ENCODE measurements around the gene NOTUM.

DNA sequence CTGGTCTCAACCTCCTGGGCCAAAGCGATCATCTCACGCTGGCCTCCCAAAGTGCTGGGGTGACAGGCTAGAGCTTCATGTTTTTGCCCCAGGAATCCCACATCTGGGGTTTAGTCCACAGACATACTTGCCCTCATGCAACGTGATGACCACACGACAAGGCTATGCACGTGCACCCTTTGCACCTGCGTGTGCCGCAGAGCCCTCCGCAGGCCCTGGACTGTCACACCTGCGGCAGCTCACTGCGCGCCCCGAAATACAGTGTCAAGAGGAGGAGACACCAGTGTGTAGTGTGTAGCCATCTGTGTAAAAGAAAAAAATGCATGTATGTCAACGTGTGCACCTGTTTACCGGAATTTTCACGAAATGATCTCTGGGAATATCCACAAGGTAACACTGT lies 10.5 kb downstream of the NOTUM start:
- TF ChIP-seq, protein P1, sequence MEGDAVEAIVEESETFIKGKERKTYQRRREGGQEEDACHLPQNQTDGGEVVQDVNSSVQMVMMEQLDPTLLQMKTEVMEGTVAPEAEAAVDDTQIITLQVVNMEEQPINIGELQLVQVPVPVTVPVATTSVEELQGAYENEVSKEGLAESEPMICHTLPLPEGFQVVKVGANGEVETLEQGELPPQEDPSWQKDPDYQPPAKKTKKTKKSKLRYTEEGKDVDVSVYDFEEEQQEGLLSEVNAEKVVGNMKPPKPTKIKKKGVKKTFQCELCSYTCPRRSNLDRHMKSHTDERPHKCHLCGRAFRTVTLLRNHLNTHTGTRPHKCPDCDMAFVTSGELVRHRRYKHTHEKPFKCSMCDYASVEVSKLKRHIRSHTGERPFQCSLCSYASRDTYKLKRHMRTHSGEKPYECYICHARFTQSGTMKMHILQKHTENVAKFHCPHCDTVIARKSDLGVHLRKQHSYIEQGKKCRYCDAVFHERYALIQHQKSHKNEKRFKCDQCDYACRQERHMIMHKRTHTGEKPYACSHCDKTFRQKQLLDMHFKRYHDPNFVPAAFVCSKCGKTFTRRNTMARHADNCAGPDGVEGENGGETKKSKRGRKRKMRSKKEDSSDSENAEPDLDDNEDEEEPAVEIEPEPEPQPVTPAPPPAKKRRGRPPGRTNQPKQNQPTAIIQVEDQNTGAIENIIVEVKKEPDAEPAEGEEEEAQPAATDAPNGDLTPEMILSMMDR (IDR thresholded peaks at IDR 0.05), result no peak
- TF ChIP-seq POLR2A (IDR thresholded peaks at IDR 0.05), result no peak
- no peak for TF ChIP-seq EP300 (IDR thresholded peaks at IDR 0.05)
- TF ChIP-seq POLR2AphosphoS5 (IDR thresholded peaks at IDR 0.05), result no peak
